ENCODE results near the gene RPS14. TPM values are rescaled to one million over a fixed set of nuclear protein-coding genes. Genes with fewer than 3 reads are reported as not detected.

Gene RPS14
- total and polyA plus RNA-seq, 9 of the 15 experiments (the other 6 are each of a cell fraction or from before 2014, with no cell fraction given), result 1,824 to 5,983 (median 3,017) TPM

GRCh38 chr5:150440948-150441812 is 8.4 kb downstream of the RPS14 start (continued):
- TF ChIP-seq EHMT2 (IDR thresholded peaks at IDR 0.05) (no peak), POLR2H (tag; IDR thresholded peaks at IDR 0.05; ENCODE audit: low read depth) (no peak), KDM4B (IDR thresholded peaks at IDR 0.05; ENCODE audit: borderline replicate concordance in 2 of 2, low read depth in 1 of 2) (0 out of 4 replicates have a peak, but pooled peaks of 1 of the 2 experiments have one; percentile 39), NRF1 (conservative IDR thresholded peaks at IDR 0.05 in 1 of 2, IDR thresholded peaks at IDR 0.05 in 1 of 2) (no peak), RCOR1 (IDR thresholded peaks at IDR 0.05; ENCODE audit: borderline replicate concordance in 1 of 2, low read depth in 2 of 2, low read length in 2 of 2) (0 out of 4 replicates have a peak, but pooled peaks of 1 of the 2 experiments have one; percentile 29), ZNF395 (CRISPR knock-in tag; IDR thresholded peaks at IDR 0.05) (no peak), ZNF121 (CRISPR knock-in tag; conservative IDR thresholded peaks at IDR 0.05) (0 out of 2 replicates have a peak, but pooled peaks have one; percentile 7), TAL1 (IDR thresholded peaks at IDR 0.05) (0 out of 2 replicates have a peak, but pooled peaks have one; percentile 7), ZNF699 (CRISPR knock-in tag; IDR thresholded peaks at IDR 0.05; ENCODE audit: insufficient replicate concordance) (no peak), CBFA2T3 (IDR thresholded peaks at IDR 0.05) (peak; percentile 53), KDM1A (IDR thresholded peaks at IDR 0.05) (peak; percentile 40 to 71; a peak in 2 of 4 replicates), ARID1B (IDR thresholded peaks at IDR 0.05) (0 out of 2 replicates have a peak, but pooled peaks have one; percentile 22)
